MV-4-11 (cell line): ENCODE measurements around the gene ARF3.

Experiments used
- DNase-seq: peaks from one replicate; lab custom pipeline; 2025; lab: John Stamatoyannopoulos, UW

The ARF3 gene

DNA sequence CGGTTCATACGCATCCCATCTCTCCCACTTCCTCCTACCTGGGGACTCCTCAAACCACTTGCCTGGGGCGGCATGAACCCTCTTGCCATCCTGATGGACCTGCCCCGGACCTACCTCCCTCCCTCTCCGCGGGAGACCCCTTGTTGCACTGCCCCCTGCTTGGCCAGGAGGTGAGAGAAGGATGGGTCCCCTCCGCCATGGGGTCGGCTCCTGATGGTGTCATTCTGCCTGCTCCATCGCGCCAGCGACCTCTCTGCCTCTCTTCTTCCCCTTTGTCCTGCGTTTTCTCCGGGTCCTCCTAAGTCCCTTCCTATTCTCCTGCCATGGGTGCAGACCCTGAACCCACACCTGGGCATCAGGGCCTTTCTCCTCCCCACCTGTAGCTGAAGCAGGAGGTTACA lies 24.5 kb upstream of the ARF3 start:
- no peak for DNase-seq

DNA sequence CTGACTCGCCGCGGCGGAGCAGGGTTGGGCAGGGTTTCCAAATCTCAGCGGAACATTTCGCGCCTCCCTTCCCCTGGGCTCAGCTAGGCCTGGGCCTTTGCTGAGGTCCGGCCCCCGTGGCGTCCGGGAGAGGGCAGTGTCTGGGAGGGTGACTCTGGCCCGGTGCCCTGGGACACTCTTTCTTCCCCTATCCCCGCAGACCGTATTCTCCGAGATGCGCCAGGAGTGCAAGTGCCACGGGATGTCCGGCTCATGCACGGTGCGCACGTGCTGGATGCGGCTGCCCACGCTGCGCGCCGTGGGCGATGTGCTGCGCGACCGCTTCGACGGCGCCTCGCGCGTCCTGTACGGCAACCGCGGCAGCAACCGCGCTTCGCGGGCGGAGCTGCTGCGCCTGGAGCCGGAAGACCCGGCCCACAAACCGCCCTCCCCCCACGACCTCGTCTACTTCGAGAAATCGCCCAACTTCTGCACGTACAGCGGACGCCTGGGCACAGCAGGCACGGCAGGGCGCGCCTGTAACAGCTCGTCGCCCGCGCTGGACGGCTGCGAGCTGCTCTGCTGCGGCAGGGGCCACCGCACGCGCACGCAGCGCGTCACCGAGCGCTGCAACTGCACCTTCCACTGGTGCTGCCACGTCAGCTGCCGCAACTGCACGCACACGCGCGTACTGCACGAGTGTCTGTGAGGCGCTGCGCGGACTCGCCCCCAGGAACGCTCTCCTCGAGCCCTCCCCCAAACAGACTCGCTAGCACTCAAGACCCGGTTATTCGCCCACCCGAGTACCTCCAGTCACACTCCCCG lies 23.9 kb upstream of the ARF3 start:
- peak; percentile 6 for DNase-seq

DNA sequence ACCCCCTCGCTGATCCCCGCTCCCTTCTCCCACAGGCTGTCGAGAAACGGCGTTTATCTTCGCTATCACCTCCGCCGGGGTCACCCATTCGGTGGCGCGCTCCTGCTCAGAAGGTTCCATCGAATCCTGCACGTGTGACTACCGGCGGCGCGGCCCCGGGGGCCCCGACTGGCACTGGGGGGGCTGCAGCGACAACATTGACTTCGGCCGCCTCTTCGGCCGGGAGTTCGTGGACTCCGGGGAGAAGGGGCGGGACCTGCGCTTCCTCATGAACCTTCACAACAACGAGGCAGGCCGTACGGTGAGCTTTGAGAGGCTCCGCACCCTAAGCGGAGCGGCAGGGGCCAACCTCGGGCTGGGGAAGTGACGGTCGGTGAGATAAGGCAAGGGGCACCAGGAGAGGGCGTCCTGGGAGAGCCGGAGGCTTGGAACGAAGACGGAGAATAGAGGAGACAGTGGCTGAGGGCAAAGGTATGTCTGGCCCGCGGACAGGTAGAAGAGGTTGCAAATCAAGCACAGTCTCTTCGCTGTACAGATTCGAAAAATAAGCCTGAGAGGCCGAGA lies 23.2 kb upstream of the ARF3 start:
- no peak for DNase-seq

DNA sequence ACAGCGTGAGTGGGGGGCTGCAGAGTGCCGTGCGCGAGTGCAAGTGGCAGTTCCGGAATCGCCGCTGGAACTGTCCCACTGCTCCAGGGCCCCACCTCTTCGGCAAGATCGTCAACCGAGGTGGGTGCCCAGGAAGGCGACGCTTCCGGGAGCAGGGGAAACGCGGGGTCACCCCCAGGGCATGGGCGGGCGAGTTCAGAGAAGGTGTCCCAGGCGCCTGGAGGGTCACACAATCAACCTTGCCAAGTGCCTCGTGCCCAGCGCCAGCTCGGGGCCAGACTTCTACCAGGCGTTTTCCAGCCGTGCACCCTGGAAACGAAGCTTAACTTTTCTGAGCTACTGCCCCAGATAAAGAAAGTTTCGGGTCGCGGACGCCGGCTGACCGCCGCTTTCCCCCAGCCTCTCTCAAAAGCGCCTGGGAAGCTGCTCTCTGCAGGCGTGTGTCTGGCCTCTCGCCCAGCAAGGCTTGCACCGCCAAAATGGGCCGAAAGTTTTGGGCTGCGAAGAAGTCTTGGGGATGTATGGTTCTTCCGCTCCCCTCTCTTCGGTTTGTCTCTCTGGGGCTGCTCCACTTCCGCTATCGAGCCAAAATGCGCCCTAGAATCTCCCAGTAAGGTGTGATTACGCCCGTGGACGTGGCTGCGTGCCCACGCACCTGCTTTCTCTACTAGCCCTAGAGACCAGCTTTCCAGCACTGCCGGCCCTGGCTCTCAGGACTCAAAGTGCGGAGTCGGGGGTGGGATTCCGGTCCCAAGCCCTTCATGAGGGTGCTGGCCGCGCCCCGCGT lies 22.5 kb upstream of the ARF3 start:
- no peak for DNase-seq

DNA sequence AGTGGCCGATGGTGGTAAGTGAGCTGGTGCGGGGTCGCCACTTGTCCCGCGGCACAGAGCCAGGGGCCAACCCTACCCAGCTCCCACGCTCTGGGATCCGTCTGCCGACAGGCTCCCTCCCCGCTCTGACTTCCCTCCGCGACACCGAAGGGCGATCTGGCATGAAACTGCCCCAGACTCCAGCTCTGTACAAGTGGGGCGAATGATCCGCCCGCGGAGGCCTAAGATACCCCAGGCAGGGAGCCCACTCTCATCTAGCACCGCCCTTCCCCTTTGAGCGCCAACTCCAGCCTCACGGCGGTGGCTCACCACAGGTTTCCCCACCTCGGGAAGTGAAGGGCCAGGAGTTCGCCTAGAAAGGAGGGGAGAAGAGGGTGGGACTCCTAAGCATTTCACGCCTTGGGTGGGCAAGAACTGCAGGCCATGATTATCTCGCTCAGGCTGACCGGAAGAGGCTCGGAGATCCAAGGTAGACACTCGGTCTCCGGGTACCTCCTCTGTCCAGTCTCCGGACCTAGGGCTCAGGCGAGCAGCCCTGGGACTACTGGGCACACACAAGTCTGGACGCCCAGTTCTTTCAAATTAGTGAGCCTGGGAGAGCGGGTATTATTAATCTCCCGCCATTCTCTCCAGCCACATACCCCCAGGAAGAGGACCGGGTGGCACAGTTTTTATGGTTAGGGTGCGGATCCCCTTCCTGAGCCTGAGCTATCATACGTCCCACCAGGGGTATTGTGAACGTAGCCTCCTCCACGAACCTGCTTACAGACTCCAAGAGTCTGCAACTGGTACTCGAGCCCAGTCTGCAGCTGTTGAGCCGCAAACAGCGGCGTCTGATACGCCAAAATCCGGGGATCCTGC lies 21.7 kb upstream of the ARF3 start:
- DNase-seq = no peak

DNA sequence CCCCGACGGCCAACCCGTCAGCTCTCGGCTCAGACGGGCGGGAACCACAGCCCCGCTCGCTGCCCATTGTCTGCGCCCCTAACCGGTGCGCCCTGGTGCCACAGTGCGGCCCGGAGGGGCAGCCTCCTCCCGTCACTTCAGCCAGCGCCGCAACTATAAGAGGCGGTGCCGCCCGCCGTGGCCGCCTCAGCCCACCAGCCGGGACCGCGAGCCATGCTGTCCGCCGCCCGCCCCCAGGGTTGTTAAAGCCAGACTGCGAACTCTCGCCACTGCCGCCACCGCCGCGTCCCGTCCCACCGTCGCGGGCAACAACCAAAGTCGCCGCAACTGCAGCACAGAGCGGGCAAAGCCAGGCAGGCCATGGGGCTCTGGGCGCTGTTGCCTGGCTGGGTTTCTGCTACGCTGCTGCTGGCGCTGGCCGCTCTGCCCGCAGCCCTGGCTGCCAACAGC lies 21.0 kb upstream of the ARF3 start, which contains the start of gene WNT1:
TSS of gene WNT1 (plus strand) at position 32 of the 450 bp plus-strand sequence. CDS start at position 361, 329 bp downstream.
- DNase-seq = no peak

DNA sequence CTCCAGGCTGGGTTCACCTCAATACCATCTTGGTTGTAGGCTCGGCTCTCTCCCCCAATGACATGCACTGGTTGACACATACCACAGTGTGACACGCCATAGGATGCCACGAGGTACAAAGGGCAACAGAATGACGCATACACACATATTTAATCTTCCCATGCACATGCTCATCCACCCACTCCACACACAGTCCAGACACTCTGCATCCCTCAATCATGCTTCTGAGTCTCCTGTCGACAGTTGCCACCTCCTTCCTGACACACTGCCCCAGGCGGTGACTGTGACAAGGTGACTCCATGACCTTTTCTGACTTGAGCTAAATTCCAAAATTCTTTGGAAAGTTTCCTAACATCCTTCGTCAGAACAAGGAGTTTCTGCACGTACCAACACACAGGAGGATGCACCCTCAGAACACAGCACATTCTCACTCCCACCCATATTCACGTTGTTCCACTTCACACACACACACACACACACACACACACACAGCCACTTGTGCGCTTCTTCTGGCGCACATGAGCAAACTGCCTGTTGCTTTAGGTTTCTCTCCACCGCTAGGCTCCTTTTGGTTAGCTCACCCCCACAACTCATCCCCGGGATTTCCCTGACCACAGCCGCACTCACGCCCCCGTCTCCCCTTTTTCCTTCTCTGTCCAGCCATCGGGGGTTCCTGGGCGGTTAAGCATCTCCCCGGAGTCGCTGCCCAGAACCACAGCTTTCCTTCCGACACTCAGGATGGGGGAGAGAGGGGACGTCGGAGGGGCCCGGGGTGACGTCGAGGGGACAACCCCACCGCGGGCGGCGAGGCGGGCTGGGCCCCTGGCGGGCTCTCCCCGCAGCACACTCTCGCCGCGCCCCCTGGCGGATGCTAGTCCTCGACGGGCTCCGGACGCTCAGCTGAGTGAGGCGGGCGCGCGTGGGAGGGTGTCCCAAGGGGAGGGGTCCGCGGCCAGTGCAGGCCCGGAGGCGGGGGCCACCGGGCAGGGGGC lies 20.3 kb upstream of the ARF3 start:
- DNase-seq = peak; percentile 33

DNA sequence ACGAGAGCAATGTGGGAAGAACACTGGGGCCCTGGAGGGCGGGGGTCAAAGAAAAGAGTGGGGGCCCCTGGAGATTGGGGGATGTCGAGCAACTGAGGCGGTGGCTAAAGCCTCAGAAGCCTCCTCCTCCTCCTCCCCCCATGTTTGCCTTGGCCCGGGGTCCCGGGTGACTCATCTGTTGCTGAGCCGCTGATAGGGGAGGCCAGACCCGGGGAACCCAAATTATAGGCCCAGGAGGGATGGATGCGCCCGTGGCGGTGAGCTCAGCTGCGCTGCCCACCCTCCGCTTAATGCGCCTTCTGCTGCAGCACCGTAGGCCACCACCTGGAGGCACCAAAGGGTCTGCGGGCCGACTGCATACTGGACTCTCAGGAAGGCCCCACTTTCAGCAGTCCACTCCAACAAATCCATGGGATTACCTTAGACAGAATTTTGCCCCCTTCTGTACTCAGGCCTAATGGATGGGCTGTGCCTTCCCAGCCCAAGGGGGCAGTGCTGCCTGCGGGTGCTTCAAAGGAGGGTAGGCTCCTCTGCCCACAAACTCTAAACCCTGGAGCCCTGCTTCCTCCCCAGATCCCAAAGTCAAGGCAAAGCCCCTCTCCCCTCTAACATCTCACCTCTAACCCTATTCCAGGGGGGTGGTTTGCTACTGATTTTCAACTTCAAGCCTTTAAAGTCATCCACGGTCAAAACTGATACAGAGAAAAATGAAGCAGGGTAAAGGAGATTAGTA lies 16.8 kb upstream of the ARF3 start:
- DNase-seq = no peak

DNA sequence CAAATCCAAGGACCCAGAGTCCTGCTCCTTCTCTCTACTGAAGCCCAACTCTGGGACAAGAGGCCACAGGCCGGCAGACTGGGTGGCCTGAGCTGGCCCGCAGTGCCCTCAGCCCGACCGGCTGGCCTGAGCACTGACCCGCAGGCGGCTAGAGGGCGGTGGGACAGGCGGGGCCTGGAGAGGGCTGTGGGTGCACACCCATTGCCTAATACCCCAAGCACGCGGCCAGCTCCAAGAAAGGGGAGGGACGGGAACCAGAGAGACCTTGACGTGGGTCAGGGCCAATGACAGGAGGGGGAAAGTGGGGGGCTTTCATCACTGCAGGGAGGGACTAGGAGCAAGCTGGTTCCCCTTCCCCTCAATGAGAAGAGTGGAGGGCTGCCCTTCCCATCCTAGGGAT lies 16.2 kb upstream of the ARF3 start:
- peak; percentile 43 for DNase-seq

DNA sequence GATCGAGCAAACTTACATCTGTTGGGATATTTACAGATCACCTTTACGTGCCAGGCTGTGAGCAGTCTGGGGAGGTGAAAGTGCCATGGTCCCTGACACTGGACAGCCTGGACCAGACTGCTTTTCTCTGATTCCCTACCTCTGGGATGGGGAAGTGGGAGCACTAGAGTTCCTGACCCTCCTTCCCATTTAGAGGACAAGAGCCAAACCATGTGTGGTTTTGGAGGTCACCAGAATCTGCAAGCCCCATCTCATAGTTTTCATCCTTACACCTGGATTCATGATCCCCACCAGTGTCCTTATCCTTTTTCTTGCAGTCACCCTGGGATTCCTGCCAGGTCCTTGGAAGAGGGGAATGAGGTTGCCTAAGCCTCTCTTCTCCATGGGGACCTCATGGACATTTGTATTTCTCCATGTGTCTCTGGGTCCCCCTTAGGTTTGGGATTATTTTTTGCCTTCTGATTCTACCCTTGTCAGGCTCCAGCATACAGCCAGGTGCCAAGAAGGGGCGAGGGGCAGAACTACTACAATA lies 15.7 kb upstream of the ARF3 start:
- no peak for DNase-seq

DNA sequence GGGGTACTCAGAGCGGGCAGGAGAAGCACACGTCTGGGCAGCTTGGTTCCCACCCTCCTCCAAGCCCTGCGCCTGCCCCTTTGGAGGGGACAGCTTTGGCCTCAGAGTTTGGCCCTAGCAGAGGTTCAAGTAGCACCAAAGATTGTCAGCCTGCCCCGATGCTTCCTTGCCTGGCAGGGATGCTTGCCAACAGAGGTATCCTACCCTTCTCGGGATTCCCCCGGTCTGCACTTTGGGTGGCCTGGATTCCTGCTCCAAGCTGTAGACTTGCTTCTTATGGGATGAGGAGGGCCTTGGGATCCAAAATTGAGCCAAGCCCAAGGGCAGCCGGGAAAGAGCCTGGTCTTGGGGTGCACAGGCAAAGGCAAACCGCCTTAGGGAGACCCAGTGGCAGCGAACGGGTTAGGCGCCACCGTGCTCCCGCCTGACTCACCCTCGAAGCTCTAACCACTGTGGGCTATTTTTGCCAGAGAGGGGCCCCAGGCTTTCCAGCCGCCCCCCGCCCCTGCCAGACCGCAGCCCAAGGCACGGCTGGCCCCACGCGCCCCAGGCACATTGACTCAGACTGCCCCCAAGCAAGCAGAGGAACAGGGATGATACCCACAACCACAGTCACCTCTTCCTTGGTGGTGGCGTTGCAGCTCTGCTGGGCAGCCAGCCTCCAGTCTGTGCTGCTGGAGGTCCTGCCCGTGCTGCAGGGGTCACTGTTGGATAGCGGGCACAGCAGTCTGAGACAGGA lies 15.1 kb upstream of the ARF3 start:
- DNase-seq = peak; percentile 95

DNA sequence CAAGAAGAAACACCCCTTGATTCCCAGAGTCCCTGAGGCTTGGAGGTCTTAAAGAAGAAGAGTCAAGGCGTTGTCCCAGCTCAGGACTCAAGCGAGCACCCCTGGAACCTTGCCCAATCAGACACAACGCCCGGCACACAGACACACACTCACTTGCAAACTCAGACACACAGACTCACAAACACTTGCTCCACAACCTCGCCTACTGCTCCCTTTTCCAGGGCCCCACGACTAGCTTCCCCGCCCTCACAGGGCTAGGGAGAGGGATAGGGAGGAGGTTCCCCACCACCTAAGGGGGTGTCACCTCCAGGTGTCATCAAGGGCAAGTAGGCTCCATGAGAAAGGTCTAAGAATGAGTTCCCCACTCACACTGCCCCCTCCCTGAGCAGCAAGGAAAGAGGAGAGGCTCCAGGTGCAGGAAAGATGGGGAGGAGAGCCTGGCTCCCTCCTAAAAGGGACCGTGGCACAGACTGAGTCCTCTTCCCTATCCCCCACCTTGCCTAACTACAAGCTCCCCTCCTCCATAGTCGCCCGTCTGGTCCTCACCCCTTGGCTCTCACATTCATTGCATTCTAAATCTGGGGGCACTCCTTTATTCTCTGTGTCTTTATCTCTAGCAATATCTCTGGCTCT lies 13.5 kb upstream of the ARF3 start:
- DNase-seq = peak; percentile 7

DNA sequence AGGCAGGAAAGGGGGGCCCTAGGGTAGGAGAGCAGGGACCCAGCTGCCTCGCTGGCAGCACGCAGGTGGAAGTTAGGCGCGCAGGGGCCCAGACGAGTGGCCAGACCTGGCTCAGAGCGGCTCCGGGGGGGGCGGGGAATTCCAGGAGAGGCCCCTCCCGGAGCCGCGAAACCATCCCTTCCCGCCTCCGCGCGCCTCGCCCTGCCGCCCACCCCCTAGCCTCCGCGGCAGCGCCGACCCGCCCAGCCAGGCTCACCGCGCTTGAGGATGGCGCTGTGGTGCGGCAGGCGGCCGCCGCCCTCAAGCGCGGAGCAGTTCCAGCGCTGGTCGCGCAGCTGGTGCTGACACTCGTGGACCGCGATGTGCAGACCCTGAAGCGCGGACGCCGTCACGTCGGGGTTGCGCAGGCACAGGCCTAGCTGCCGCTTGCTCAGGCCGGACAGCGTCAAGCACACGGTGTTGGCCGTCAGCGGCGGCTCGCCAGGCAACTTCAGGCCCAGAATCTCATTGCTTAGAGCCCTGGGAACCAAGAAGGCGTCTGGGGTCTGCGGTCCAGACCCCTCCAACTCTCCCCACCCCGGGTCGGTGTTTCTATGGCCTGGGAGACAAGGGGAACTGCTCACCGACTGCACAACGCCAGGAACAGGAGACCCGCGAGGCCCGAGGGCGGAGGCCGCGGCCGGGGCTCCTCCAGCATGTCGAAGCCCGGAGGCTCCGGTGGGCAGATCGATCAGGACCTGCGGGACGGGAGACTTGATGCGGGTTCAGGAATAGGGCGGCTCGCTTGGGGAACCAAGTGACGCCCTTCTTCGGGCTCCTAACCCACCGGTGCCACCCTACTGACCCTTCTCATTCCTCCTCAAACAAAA lies 12.8 kb upstream of the ARF3 start:
- no peak for DNase-seq

DNA sequence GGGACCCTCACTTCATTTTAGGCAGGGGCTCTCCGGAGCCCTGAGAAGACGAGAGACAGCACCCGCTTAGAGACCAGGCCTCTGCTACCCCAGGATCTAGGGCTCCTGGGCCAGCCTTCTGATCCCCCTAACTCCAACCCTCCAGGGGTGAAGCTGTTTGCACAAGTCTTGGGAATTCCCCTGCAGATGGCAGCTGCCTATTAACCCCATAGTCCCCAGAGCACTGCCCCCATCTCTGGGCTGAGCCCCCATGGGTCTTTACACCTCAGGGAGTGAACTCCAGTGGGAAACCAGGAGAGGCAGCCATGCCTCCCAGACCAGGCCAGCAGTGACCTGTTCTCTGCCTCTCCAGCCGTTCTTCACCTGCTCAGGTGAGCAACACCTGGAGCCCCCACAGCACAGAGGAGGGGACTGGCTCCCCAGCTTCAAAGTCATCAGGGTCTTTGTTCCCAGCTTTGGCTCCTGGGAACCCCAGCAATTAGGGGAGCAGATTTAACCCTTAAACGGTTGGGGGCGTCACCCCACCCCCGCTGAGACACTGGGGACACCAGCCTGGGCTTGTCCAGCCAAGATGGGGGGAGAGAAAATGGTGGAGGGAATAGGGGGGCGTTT lies 12.0 kb upstream of the ARF3 start:
- no peak for DNase-seq

DNA sequence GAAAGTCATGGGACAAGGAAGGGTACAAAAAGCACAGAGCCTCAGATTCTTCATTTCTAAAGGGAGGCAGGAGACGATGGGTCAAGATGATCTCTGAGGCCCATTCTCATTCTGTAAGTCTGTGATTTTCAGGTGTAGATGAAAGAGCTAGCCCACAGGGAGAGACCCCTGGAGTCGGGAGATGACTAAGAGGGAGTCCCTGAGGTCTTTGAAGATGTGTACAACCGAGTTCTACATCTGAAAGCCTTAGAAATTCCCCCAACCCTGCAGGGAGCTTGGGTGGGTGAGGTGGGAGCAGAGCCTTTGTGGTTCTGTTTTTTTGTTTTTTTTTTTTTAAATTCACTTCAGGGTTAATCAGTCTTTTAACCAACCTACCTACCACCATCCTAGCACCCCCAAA lies 11.2 kb upstream of the ARF3 start:
- no peak for DNase-seq

DNA sequence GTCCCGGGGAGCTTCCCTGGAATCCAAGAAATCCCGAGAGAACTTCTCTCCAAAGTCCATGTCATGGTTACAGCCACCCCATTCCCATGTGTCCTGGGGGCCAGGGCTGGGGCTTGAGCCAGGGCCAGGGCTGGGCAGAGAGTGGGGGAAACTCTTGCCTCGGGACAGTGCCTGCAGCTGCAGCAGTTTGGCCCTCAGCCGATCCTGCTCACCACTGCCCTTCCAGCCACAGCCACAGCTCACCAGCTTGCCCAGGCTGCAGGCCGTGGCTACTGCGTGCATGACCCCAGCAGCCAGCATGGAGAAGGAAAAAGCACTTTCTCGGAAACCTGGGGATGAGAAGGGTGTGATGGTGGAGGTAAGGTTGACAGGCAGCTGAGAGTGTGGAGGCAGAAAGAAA lies 10.7 kb upstream of the ARF3 start:
- DNase-seq = no peak
